ENCODE results near the gene KRTCAP3. TPM values are rescaled to one million over a fixed set of nuclear protein-coding genes. Genes with fewer than 3 reads are reported as not detected.

The KRTCAP3 gene
- total and polyA plus RNA-seq, 9 of the 15 experiments (the other 6 are each of a cell fraction or from before 2014, with no cell fraction given) = 0.24 to 1.4 (median 0.73) TPM

GRCh38 chr2:27428978-27429541 is 13.1 kb upstream of the KRTCAP3 start (continued):
- TF ChIP-seq FOXO4 (CRISPR knock-in tag; IDR thresholded peaks at IDR 0.05) = no peak
- TF ChIP-seq NR2F6 (CRISPR knock-in tag; IDR thresholded peaks at IDR 0.05) = no peak
- TF ChIP-seq CHD4 (IDR thresholded peaks at IDR 0.05; ENCODE audit: insufficient read depth, insufficient replicate concordance, low read depth, low read length, poor library complexity, severe bottlenecking) = no peak
- no peak for TF ChIP-seq GABPB2 (CRISPR knock-in tag; conservative IDR thresholded peaks at IDR 0.05)
- TF ChIP-seq KLF13 (tag; IDR thresholded peaks at IDR 0.05; ENCODE audit: borderline replicate concordance, low read depth) = no peak
- TF ChIP-seq HCFC1 (IDR thresholded peaks at IDR 0.05; ENCODE audit: low read depth, low read length) = no peak
- TF ChIP-seq ZNF280A (IDR thresholded peaks at IDR 0.05; ENCODE audit: low read depth, partially characterized antibody) = no peak
- TF ChIP-seq L3MBTL2 (IDR thresholded peaks at IDR 0.05) = peak; percentile 65
- no peak for TF ChIP-seq PTBP1 (IDR thresholded peaks at IDR 0.05; ENCODE audit: low read depth, low read length)
- no peak for TF ChIP-seq FOSL1 (tag; conservative IDR thresholded peaks at IDR 0.05)
- TF ChIP-seq NRF1 (conservative IDR thresholded peaks at IDR 0.05 in 1 of 2, IDR thresholded peaks at IDR 0.05 in 1 of 2) = peak; percentile 91 to 92
- no peak for TF ChIP-seq ZC3H11A (IDR thresholded peaks at IDR 0.05; ENCODE audit: low read depth, low read length)
- TF ChIP-seq CTBP1 (IDR thresholded peaks at IDR 0.05; ENCODE audit: borderline replicate concordance) = no peak
- TF ChIP-seq GTF2A2 (tag; IDR thresholded peaks at IDR 0.05) = no peak
- no peak for TF ChIP-seq ZBTB49 (CRISPR knock-in tag; IDR thresholded peaks at IDR 0.05; ENCODE audit: borderline replicate concordance)
- TF ChIP-seq ZNF408 (CRISPR knock-in tag; IDR thresholded peaks at IDR 0.05; ENCODE audit: low read depth) = no peak
- 0 out of 2 replicates have a peak, but pooled peaks have one; percentile 15 for TF ChIP-seq BCOR (IDR thresholded peaks at IDR 0.05)
- no peak for TF ChIP-seq PTRF (tag; IDR thresholded peaks at IDR 0.05)
- TF ChIP-seq FOS (IDR thresholded peaks at IDR 0.05; ENCODE audit: extremely low read depth, insufficient read length) = no peak
- peak; percentile 60 for TF ChIP-seq PKNOX1 (IDR thresholded peaks at IDR 0.05)
- TF ChIP-seq FIP1L1 (IDR thresholded peaks at IDR 0.05; ENCODE audit: low read depth, low read length, poor library complexity, severe bottlenecking) = no peak
- TF ChIP-seq SAFB2 (IDR thresholded peaks at IDR 0.05; ENCODE audit: borderline replicate concordance, low read depth, low read length, severe bottlenecking) = no peak
